ENCODE measurements around the gene COPS6. TPM values are rescaled to one million over a fixed set of nuclear protein-coding genes. Genes with fewer than 3 reads are reported as not detected.

The COPS6 gene
- total RNA-seq, 1 experiment from 2014 or later: 182 TPM

- H3K4me1 ChIP-seq (ENCODE audit: control insufficient read depth, insufficient read depth, low read length): peaks cover 4% of the 10 kb centered on the region
- intact Hi-C loops (cut with micrococcal nuclease; ENCODE audit: unreplicated experiment) (loop anchor here (10.0 kb wide), 1 partner anchor 135 kb away; the partner anchor contains the start of gene TRIM4), in situ Hi-C loops (cut with HindIII; ENCODE audit: low pct_unique_long_range_greater_than_20kb, low sequenced_read_pairs) (no loop called here)
- 0 out of 4 replicates have a peak, but pooled peaks of 1 of the 2 experiments have one; percentile 2 for TF ChIP-seq REST (IDR thresholded peaks at IDR 0.05; ENCODE audit: insufficient read depth in 1 of 2, low read depth in 2 of 2, low read length in 1 of 2)
- peak; percentile 94 for TF ChIP-seq POLR2AphosphoS5 (IDR thresholded peaks at IDR 0.05; ENCODE audit: low read depth, low read length)
- TF ChIP-seq TCF7L2 (IDR thresholded peaks at IDR 0.05; ENCODE audit: low read depth, low read length): 0 out of 2 replicates have a peak, but pooled peaks have one; percentile 43
- peak; percentile 82; the same call in 1 of the 2 replicates for TF ChIP-seq SIN3A (IDR thresholded peaks at IDR 0.05; ENCODE audit: borderline replicate concordance, insufficient read depth, low read depth, low read length)
- TF ChIP-seq CTCF (IDR thresholded peaks at IDR 0.05): peak; percentile 49; the same call in 1 of the 2 replicates
- DNase-seq (ENCODE audit: low read depth, low spot score): peak; percentile 69
- no peaks in the 10 kb centered on the region for H3K27me3 ChIP-seq (ENCODE audit: control insufficient read depth, insufficient read depth, low read length)
- no peaks in the 10 kb centered on the region for H3K9me3 ChIP-seq (ENCODE audit: control insufficient read depth, insufficient read depth, low read depth, low read length)
- peak within 1 kb of the TSS; percentile 94 for H3K27ac ChIP-seq (ENCODE audit: low read length)
- POLR2A ChIA-PET: interaction anchor here (0.6 kb wide), 2 partner anchors 14 to 1566 kb away, joined by 3 to 4 read pairs; no protein-coding TSS in a partner anchor
- peak within 1 kb of the TSS; percentile 92 to 99 for H3K4me3 ChIP-seq (ENCODE audit: low read depth in 2 of 2, low read length in 2 of 2)
- CTCF ChIA-PET: interaction anchor here (0.9 kb wide), 1 partner anchor 55 kb away, joined by 4 read pairs; no protein-coding TSS in a partner anchor
- H3K36me3 ChIP-seq (ENCODE audit: control insufficient read depth, insufficient read depth, low read length): no peaks in the 10 kb centered on the region; the same call in 1 of the 2 replicates
- TSS peak; percentile 93 for BruUV-seq (replicated peaks)
- peak; percentile 98 for ATAC-seq
Measured at GRCh38 chr7:100049441-100050291, 39.1 kb upstream of the COPS6 start, which contains the start of gene ZSCAN21. TSS of gene ZSCAN21 (plus strand) at chr7:100049774. CDS start at chr7:100057007, 7,233 bp downstream.

GRCh38 chr7:100051611-100052010 lies 37.2 kb upstream of the COPS6 start:
- TSS peak; percentile 65 for BruUV-seq (replicated peaks)
- H3K4me1 ChIP-seq (ENCODE audit: control insufficient read depth, insufficient read depth, low read length): peaks cover 4% of the 10 kb centered on the region
- H3K27me3 ChIP-seq (ENCODE audit: control insufficient read depth, insufficient read depth, low read length): no peaks in the 10 kb centered on the region
- H3K27ac ChIP-seq (ENCODE audit: low read length): no peak overlapping the region
- ATAC-seq (no peak), DNase-seq (ENCODE audit: low read depth, low spot score) (no peak)
- H3K36me3 ChIP-seq (ENCODE audit: control insufficient read depth, insufficient read depth, low read length): no peaks in the 10 kb centered on the region; the same call in 1 of the 2 replicates
- ChIA-PET CTCF (interaction anchor here (1.0 kb wide), 1 partner anchor 143 kb away, joined by 3 read pairs; no protein-coding TSS in a partner anchor), POLR2A (no interaction called here)
- no peaks in the 10 kb centered on the region for H3K9me3 ChIP-seq (ENCODE audit: control insufficient read depth, insufficient read depth, low read depth, low read length)
- no peak overlapping the region for H3K4me3 ChIP-seq (ENCODE audit: low read depth in 2 of 2, low read length in 2 of 2)
- intact Hi-C loops (cut with micrococcal nuclease; ENCODE audit: unreplicated experiment) (loop anchor here (10.0 kb wide), 1 partner anchor 137 kb away; the partner anchor contains the start of gene TRIM4), in situ Hi-C loops (cut with HindIII; ENCODE audit: low pct_unique_long_range_greater_than_20kb, low sequenced_read_pairs) (no loop called here)
- no peak for TF ChIP-seq CTCF (IDR thresholded peaks at IDR 0.05)
- TF ChIP-seq REST (IDR thresholded peaks at IDR 0.05; ENCODE audit: insufficient read depth in 1 of 2, low read depth in 2 of 2, low read length in 1 of 2): no peak
- no peak for TF ChIP-seq TCF7L2 (IDR thresholded peaks at IDR 0.05; ENCODE audit: low read depth, low read length)
- TF ChIP-seq SIN3A (IDR thresholded peaks at IDR 0.05; ENCODE audit: borderline replicate concordance, insufficient read depth, low read depth, low read length): no peak
- TF ChIP-seq POLR2AphosphoS5 (IDR thresholded peaks at IDR 0.05; ENCODE audit: low read depth, low read length): no peak
